Activated CD8-positive, alpha-beta memory T cell treated with anti-CD3 and anti-CD28 coated beads for 4 hours (primary cell): Measurements from ENCODE around the gene UBP1.
"Not testable (repeated sequence)": the region's sequence is repeated elsewhere in the genome, so short reads cannot be mapped to it uniquely, and the experiment has no call there.

Experiments
- DNase-seq, 2 donors: peaks; one replicate each; pipeline ENCODE4 v3.0.0-alpha.2; 2020; ENCODE audit warnings: low read depth in 2 of 2

The UBP1 gene

DNA sequence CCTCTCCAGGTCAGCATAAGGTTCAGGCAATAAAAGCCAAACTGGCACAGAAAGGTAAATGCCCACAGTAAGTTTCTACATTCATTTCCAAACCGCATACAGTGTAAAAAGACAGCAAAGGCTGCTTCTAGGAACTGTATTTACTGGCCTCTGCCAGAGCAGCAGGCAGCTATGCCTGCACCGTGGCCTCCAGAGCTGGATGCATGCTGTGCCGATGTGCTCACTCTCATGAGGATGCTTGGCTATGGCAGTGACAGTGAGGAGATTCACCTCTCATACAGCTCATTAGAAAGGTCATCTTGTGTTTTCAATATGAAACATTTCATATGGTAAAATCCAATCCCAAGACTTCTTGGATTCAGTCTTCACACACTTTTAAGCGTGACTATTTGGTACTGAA lies 50.3 kb downstream of the UBP1 start:
- no peak for DNase-seq

DNA sequence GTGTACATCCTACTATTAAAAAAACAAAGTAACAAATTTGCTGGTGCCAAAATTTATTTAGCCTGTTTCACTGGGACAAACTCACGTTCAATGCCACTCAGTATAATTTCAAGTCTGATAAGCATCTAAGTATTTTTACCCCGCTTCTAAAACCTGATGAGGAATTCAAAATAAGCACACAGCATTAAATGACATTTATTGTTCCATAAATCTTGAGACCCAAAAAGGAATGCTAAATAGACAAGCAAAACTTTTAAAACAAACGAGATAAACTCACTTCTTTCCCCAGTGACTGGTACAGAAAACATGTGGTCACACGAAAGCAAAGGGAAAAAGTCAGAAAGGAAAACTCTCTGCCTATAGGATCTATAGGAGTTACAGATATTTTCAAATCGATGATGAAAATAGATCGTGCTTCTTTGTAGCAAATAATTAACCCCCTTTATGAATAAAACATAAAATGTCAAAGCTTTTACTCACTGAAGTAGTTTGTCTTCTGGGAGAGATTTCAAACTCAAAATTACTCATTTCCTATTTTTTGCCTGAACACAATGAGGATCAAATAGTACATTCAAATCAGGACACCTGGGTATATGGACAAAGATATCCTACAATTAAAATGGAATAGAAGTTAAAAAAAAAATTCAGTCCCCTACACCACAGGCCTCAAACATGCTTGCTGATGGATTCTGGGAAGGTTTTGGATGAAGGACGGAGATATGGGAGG lies 51.7 kb downstream of the UBP1 start:
- DNase-seq = no peak

DNA sequence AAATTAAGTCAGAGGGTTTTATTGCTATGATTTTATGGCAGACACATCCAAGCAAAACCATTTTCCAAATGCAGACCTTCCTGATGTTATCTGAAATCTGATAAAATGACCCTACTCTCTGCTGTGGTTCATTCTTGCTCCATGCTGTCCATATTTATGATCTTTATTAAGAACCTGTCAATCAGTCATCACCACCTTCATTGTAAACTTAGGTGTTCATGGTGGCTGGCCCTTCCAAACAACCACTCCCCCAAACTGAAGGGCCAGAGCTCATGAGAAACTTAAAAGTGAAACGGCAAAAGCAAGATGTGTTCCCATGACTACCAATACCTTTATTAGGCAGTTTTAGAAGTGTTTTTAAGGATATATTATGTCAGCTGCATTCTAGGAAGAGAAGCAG lies 53.6 kb downstream of the UBP1 start:
- no peak for DNase-seq

DNA sequence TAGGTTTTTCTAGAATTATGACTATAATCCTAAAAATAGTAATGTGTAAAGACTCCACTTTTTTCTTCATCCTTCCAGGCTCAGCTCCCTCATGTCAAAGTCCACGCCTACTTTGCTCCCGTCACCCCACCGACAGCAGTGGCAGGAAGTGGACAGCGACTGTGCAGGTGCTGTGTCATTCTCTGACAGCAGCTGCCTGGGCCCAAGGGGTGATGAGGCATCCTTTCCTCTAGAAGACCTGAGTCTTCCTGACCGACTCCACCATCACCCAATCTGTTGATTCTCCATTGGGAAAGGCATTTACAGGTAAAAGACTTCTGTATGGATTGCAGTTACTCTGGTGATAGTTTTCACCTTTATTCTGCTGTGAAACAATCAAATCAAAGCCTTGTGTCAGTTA lies 54.8 kb downstream of the UBP1 start:
- DNase-seq = peak in 1 of 2 donors; percentile 1

DNA sequence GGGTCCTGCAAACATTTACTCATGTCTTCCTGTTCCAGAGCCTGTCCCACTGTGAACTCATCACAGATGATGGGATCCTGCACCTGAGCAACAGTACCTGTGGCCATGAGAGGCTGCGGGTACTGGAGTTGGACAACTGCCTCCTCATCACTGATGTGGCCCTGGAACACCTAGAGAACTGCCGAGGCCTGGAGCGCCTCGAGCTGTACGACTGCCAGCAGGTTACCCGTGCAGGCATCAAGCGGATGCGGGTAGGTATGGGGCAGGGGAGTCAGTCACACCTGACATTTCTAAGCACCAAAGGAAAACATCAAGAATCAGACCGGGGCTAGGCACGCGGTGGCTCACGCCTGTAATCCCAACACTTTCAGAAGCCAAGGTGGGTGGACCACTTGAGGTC lies 56.3 kb downstream of the UBP1 start:
- no peak for DNase-seq

DNA sequence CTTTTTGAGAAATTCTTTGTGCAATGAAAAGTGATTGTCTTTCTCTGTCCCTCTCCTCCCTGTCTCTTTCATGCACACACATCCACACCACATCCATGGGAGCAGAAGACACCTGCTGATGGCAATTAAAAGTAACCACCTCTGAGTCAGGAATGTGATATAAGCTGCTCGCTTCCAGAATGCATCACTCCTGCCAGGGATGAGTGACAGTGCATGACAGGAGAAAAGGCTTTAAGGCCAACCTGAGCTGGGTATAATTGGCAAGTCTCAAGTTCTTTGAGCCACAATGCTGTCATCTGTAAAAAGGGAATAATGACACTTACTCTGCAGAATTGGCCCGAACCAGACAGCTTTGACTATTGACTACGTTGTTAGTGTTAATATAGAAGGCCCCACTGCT lies 59.6 kb downstream of the UBP1 start:
- DNase-seq = no peak

DNA sequence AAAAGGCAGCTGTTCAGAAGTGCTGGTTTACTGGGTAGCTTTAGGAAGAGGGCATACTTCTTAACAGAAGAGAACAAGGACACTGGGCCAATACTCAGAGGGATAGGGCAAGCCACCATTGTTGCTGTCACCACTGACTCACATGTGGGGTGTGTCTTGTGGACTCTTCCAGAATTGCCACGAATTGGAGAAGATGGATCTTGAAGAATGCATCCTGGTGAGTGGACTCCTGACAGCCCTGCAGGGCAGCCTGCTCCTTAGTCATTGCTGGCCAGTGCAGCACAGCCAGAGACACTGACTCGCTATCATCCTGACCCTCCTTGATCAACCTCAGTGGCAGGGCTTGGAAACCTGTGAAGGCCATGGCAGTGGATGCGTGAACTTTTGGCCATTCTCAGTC lies 62.3 kb downstream of the UBP1 start:
- no peak for DNase-seq

DNA sequence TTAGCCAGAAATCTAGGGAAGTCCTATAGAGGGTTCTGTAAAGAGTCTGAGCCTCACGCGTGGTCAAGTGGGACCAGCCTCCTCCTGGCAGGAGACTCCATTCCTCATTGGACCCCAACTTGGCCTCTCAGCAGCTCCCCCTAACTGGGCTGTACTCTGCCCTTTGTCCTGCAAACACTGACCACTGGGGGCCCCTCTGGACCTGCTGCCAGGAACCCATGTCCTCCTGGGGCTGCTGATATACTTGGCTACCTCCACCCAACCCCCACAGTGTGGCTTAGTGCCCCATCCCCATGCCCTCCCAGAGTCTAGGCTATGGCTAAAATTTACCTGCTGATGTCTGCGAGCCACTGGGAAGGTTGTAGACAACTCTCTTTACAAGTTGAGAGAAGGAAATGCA lies 62.7 kb downstream of the UBP1 start:
- no peak for DNase-seq

DNA sequence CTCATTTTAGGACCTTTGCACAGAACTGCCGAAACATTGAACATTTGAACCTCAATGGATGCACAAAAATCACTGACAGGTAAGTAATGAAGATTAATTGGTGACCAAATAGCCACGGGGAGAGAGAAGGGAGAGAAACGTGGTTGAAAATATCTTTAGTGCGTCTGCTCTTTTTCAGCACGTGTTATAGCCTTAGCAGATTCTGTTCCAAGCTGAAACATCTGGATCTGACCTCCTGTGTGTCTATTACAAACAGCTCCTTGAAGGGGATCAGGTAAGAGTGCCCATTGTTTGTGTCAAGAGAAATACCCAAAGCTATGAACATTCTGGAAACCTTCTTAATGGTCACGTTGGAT lies 67.1 kb downstream of the UBP1 start:
- no peak for DNase-seq

DNA sequence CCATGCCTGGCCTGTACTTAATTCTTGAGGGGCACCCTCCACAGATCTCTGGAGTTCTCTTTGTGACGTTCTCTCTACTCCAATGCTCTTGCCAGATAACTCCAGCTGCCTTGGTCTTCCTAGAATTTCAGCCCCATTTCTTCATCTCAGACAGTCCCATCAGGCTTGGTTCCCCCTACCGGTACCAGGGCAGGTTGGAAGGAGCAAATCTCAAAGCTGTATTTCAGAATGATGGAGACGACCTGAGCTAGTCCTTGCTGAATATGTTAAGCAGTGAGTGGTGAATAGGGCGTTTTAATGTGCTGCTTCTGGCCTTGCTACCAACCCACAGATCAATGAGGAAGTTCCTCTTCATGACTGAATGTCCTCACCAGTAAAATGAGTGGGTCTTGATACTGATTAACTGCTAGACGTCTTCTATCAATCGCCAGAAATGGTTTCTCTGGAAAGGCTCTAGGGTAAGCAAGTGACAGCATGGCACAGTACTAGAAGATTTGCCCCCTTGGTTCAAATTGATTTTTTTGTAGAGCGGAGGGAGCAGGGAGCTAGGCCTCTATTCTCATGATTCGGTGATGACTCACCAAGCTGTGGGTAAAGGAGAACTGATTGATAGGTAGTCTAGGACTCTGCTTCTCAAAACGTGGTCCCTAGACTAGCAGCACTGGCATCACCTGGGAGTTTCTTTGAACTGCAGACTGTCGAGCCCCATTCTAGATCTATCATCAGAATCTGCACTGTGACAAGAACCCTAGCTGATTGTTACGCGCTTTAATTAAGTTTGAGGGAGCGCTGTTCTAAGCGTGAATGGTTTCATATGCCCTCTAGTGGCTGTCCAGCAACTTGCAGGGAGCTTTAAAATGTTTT lies 67.8 kb downstream of the UBP1 start:
- DNase-seq = peak in 1 of 2 donors; percentile 16

DNA sequence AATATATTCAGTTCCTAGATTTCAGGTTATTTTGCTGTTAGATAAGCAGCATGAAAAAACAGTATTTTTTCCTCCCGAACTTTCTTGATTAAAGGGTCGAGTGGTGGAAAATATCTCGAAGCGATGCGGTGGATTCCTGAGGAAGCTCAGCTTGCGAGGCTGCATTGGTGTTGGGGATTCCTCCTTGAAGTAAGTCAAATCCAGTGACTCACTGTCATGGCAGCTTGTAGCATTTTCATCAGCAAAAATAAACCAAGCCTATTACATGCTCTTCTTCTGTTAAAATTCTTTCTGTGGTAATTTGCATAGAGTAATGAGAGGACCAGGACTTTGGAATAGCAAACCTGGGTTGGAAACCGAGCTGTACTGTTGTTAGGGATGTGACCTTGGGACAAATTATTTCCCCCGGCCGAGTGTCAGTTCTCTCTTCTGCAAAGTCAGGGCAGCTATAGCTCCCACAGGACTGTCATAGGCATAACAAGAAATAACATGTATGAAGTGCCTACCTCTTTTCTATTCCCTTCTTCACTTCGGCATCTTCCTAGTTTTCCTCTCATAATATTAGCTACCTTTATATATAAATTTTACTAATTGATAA lies 75.6 kb downstream of the UBP1 start:
- no peak for DNase-seq

DNA sequence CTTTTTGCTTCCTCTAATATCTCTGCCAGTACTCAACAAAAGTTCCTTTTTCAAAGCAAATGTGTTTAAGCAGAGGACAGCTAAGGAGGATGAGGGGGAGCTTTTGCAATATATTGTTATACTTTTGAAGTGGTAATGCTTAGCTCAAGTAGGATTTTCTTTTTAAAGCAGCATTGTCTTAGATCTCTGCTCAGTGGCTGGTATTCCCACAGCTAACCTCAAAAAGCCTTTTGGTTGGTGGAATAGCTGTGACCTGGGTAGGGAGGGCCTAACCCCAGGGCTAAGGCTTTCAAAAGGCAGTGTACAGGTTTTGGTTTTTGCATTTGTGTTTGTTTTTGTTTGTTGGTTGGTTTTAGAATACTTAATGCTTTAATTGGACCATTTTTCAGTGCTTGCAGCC lies 76.1 kb downstream of the UBP1 start:
- DNase-seq = no peak

DNA sequence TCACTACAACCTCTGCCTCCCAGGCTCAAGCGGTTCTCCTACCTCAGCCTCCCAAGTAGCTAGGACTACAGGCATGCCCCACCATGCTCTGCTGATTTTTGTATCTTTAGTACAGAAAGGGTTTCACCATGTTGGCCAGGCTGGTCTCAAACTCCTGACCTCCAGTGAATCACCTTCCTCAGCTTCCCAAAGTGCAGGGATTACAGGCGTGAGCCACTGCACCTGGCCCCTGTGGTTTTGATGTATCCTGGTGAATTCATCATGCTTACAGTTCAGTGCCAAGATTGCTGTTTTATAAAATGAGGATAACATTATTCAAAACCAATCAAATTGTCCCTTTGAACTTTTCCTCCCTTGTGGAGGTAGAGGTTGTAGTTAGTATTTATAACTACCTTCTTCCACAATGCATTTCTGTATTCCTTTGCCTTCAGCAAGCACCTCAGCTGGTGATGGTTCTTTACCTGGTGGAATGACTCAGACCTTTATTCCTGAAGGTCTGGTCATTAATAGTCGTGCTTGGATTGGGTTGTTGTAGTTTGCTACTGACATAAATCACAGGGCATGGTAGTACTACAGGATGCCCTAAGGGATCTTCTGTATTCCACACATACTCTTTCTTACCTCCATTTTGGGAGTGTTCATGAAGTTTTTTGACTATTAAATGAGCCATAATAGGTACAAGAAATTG lies 76.9 kb downstream of the UBP1 start:
- no peak for DNase-seq

DNA sequence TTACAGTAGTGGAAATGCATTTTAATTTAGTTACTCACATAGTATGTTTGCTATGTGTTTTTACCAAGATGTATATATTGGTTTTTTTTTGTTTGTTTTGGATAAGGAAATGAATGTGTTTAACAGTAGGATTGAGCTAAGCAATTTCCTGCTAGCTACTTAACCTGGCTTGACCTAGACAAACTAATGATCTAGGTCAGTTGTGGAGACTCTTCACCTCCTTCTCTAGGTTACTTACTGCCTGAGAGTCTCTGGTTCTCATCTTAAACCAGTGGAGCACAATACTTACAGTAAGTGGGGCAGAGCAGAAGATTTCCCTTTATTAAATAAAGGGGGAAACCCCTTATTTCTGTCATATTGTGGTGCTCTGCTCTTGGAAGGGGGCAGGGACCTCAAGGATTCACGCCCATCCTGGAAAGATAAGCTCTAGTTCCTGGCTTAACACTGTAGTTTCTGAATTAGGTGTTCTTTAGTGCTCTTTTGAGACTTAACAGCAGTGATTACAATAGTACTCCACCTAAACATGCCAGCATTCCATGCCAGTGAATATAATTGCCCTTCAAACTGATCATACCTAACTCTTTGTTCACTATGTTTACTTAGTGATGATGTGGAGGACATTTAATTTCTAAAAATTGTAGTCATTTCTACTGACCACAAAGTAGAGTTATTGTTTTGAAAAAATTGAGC lies 79.9 kb downstream of the UBP1 start:
- no peak for DNase-seq

DNA sequence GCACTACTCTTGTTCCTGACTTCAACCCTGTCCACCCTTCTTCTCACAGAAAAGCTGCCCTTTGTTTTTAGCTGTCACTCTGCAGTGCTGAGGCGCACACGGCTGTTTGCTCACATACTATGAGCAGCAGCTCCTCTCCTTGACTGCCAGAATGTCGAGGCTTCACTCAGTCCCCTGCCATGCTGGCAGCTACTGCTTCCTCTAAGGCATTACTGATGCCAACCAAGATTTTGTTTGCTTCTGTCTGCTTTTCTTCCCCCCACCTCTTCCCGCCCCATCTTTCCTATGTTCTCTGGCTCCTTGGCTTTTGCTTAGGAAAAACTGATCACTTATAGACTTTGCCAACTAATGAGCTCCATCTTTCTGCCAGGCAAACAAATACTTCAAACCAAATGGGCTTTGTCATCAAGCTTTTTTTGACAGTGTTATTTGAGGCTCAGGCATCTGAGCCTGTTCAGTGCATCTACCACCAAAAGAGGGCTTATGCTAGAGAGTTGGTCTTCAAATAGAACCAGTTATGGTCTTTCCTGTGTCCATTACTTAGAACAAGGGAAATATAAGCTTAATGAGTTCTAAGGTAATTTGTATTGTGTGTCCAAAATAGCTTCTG lies 81.9 kb downstream of the UBP1 start:
- DNase-seq = no peak

DNA sequence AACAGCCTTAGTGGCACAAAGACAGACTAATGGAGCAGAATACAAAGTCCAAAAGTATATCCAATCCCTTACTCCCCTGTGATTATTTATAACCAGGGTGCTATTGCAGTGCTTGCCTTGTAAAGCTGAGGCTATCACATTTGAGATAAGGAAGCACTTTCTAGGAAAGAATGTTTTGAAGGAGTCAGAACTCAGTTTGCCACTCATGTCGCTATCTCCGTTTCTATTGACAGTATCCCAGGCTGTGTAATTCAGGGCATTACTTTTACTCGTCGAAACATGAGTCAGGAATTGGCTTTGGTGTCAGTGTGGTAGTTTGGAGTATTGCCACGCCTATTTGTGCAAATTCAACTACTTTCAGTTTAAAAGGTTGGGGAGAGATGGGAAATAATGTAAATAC lies 84.6 kb downstream of the UBP1 start:
- no peak for DNase-seq

DNA sequence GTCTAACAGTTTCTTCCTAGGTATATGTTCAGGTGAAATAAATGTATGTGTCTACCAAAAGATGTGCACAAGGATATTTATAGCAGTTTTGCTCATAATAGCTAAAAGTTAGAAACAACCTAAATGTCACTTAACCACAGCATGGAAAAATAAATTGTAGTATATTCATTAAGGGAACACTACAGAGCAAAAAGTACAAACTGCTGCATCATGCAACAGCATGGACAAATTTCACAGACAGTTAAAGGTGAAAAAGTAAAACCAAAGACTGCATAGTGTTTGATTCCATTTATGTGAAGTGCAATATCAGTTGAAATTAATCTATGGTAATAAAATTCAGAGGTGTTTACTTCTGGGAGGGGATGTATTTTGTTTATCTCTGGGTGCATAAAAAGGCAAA lies 100.4 kb downstream of the UBP1 start:
- no peak for DNase-seq

DNA sequence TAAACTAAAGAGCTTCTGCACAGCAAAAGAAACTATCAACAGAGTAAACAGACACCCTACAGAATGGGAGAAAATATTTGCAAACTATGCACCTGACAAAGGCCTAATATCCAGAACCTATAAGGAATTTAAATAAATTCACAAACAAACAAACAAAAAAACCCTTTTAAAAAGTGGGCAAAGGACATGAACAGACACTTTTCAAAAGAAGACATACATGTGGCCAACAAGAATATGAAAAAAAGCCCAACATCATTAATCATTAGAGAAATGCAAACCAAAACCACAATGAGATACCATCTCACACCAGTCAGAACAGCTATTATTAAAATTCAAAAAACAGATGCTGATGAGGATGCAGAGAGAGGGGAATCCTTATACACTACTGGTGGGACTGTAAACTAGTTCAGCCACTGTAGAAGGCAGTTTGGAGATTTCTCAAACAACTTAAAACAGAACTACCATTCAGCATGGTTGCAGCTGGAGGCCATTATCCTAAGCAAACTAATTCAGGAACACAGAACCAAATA lies 101.2 kb downstream of the UBP1 start:
- not testable (repeated sequence) for DNase-seq
